Endothelial cell of umbilical vein (primary cell): ENCODE data around the gene OR13C3.

Source experiments
- CTCF ChIP-seq, 2 donors: IDR thresholded peaks; 1 replicate in 1 of 2; 2 replicates in 1 of 2; pipeline ENCODE4 v1.5.1; 2011; ENCODE audit warnings: low read length in 2 of 2, mild to moderate bottlenecking in 2 of 2, moderate library complexity in 2 of 2, control low read depth in 1 of 2, inconsistent platforms in 1 of 2, low read depth in 1 of 2; ENCODE audit not compliant: insufficient read depth in 1 of 2; ENCODE audit errors: extremely low read depth in 1 of 2
- EZH2 ChIP-seq: IDR thresholded peaks from 2 replicates; pipeline ENCODE4 v1.6.1; 2012; ENCODE audit warnings: borderline replicate concordance, low read depth, mild to moderate bottlenecking, moderate library complexity, low read length, inconsistent platforms; ENCODE audit not compliant: severe bottlenecking
- FOS ChIP-seq: IDR thresholded peaks from 2 replicates; pipeline ENCODE4 v1.6.1; 2011; ENCODE audit warnings: mild to moderate bottlenecking, low read length, moderate library complexity, borderline replicate concordance; ENCODE audit not compliant: insufficient read depth
- JUN ChIP-seq: IDR thresholded peaks from 2 replicates; pipeline ENCODE4 v1.6.1; 2011; ENCODE audit warnings: borderline replicate concordance, low read depth; ENCODE audit not compliant: insufficient read length, insufficient read depth
- MYC ChIP-seq: IDR thresholded peaks from one replicate; pipeline ENCODE4 v1.6.1; 2011; ENCODE audit warnings: mild to moderate bottlenecking, low read depth, low read length
- POLR2A ChIP-seq: IDR thresholded peaks from 2 replicates; pipeline ENCODE4 v1.6.1; 2012; ENCODE audit warnings: low read depth, mild to moderate bottlenecking, control low read depth, low read length
- POLR2AphosphoS5 ChIP-seq: IDR thresholded peaks from 2 replicates; pipeline ENCODE4 v1.6.1; 2012; ENCODE audit warnings: low read depth, mild to moderate bottlenecking, control low read depth, low read length, moderate library complexity; ENCODE audit not compliant: insufficient read depth
- TF ChIP-seq, protein P1 (sequence below): IDR thresholded peaks from 2 replicates; pipeline ENCODE4 v1.6.1; 2011; ENCODE audit not compliant: insufficient read depth, insufficient read length

- TF ChIP-seq CTCF (IDR thresholded peaks at IDR 0.05; ENCODE audit: extremely low read depth in 1 of 2, insufficient read depth in 1 of 2, low read depth in 1 of 2, low read length in 2 of 2): no peak
- TF ChIP-seq POLR2A: no peak
- no peak for TF ChIP-seq POLR2AphosphoS5
- no peak for TF ChIP-seq EZH2
- TF ChIP-seq, protein P1, sequence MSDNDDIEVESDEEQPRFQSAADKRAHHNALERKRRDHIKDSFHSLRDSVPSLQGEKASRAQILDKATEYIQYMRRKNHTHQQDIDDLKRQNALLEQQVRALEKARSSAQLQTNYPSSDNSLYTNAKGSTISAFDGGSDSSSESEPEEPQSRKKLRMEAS: no peak
- TF ChIP-seq FOS: no peak
- no peak for TF ChIP-seq JUN
- no peak for TF ChIP-seq MYC
Measured at GRCh38 chr9:104577263-104577662, 40.6 kb upstream of the OR13C3 start.
